ENCODE data around the gene RAPGEF3. TPM values are rescaled to one million over a fixed set of nuclear protein-coding genes. Genes with fewer than 3 reads are reported as not detected.

RAPGEF3 gene
- total and polyA plus RNA-seq, 2 of the 8 experiments (the other 6 are each of a cell fraction or from before 2014, with no cell fraction given): 5.0 to 9.4 TPM

- Histone ChIP-seq H3K9me3 (ENCODE audit: insufficient read depth in 2 of 2, low read depth in 1 of 2, low read length in 1 of 2) (no peaks in the 10 kb centered on the region), H3K4me3 (ENCODE audit: extremely low read depth in 1 of 4, insufficient read depth in 2 of 4, low read depth in 3 of 4, low read length in 4 of 4) (no peak overlapping the region), H3K36me3 (ENCODE audit: control insufficient read depth in 2 of 4, insufficient read depth in 4 of 4, low read length in 3 of 4) (0 out of 8 replicates have a peak, but pooled peaks cover 0 to 3% (median 0%) of the 10 kb centered on the region in 4 experiments), H3K23me2 (ENCODE audit: low read depth, low read length) (no peaks in the 10 kb centered on the region), H2BK5ac (ENCODE audit: low read depth, low read length) (no peak overlapping the region), H4K91ac (replicated peaks; ENCODE audit: insufficient read length, low read length) (no peak overlapping the region), H3K79me1 (ENCODE audit: low read depth, low read length) (no peaks in the 10 kb centered on the region), H2BK15ac (ENCODE audit: low read length) (no peak overlapping the region), H3K4ac (replicated peaks; ENCODE audit: insufficient read length, low read depth, low read length) (no peak overlapping the region), H3K14ac (ENCODE audit: insufficient read length) (no peak overlapping the region), H3K56ac (replicated peaks; ENCODE audit: insufficient read length, low read depth, low read length) (no peak overlapping the region), H3K18ac (ENCODE audit: extremely low read depth, low read length) (no peak overlapping the region), H4K20me1 (replicated peaks in 1 of 2; ENCODE audit: control insufficient read depth in 1 of 2, insufficient read depth in 2 of 2, low read length in 2 of 2) (no peaks in the 10 kb centered on the region), H3K27me3 (replicated peaks in 1 of 4; ENCODE audit: control insufficient read depth in 3 of 4, extremely low read depth in 1 of 4, insufficient read depth in 3 of 4, low read length in 3 of 4) (no peaks in the 10 kb centered on the region), H4K8ac (ENCODE audit: extremely low read depth, insufficient read depth, low read length) (no peak overlapping the region), H2AK5ac (ENCODE audit: low read depth, low read length) (no peak overlapping the region), H4K5ac (ENCODE audit: insufficient read length, low read depth, low read length) (no peak overlapping the region), H2BK20ac (ENCODE audit: low read length) (no peak overlapping the region), H3K9ac (replicated peaks in 1 of 4; ENCODE audit: extremely low read depth in 1 of 4, low read depth in 3 of 4, low read length in 3 of 4) (no peak overlapping the region), H2BK120ac (replicated peaks; ENCODE audit: low read depth, low read length) (no peak overlapping the region), H2AFZ (ENCODE audit: low read length) (no peak overlapping the region), H3K4me1 (replicated peaks in 1 of 4; ENCODE audit: control insufficient read depth in 3 of 4, insufficient read depth in 4 of 4, low read length in 3 of 4) (peaks cover 0 to 6% (median 0%) of the 10 kb centered on the region in 4 experiments; a peak in 1 of 7 replicates), H3K23ac (ENCODE audit: insufficient read length) (no peak overlapping the region), H3K4me2 (ENCODE audit: insufficient read depth in 1 of 2, low read depth in 2 of 2, low read length in 2 of 2) (no peak overlapping the region), H3K79me2 (ENCODE audit: control insufficient read depth in 1 of 2, insufficient read depth in 2 of 2, low read length in 2 of 2) (no peaks in the 10 kb centered on the region), H3K27ac (ENCODE audit: low read depth, low read length) (no peak overlapping the region), H2BK12ac (ENCODE audit: low read depth, low read length) (no peak overlapping the region)
- CTCF ChIA-PET (ENCODE audit: partially characterized antibody): interaction anchor here (0.8 to 64.6 kb wide), 7 partner anchors 9 to 147 kb away, joined by 3 to 2442 read pairs (median 10); partner anchors contain the start of genes RAPGEF3 and SLC48A1
- no peak for FAIRE-seq
- WGBS, 2 experiments (ENCODE audit: extremely low coverage in 1 of 2, insufficient coverage in 1 of 2, insufficient read length in 1 of 2, insufficient replicate concordance in 2 of 2, low coverage in 1 of 2, low lambda C conversion rate in 2 of 2, missing lambda C conversion rate in 1 of 2): 92% methylated on average over 5 of the region's 5 CpGs; no CpG with 5 or more reads in 1 of the 2 experiments
- DNase-seq (ENCODE audit: low read depth in 1 of 2, low spot score in 2 of 2): no peak
- POLR2A ChIA-PET (ENCODE audit: partially characterized antibody): interaction anchor here (1.1 to 2.6 kb wide), 5 partner anchors 10 to 18 kb away, joined by 3 to 10 read pairs (median 3); partner anchors contain the start of gene RPAP3
- no peak for TF ChIP-seq YY1 (IDR thresholded peaks at IDR 0.05; ENCODE audit: low read depth, low read length)
- no peak for TF ChIP-seq RFX5 (IDR thresholded peaks at IDR 0.05; ENCODE audit: borderline replicate concordance, low read depth, low read length)
Observed at GRCh38 chr12:47722941-47723631, 35.6 kb downstream of the RAPGEF3 start.

All from H1 (cell line).